H1 (cell line): ENCODE data around the gene TPRN. TPM values are rescaled to one million over a fixed set of nuclear protein-coding genes. Genes with fewer than 3 reads are reported as not detected.

ENCODE experiments used
- FOSL1 ChIP-seq: IDR thresholded peaks from 2 replicates; pipeline ENCODE4 v1.6.1; 2011; ENCODE audit warnings: mild to moderate bottlenecking, low read depth, low read length, moderate library complexity; ENCODE audit not compliant: insufficient read depth
- JUND ChIP-seq: IDR thresholded peaks from 2 replicates; pipeline ENCODE4 v1.6.1; 2011; ENCODE audit warnings: mild to moderate bottlenecking, improper control_type of control experiment, low read length
- NRF1 ChIP-seq: IDR thresholded peaks from 2 replicates; pipeline ENCODE4 v1.6.1; 2011; ENCODE audit warnings: mild to moderate bottlenecking, low read depth, low read length, improper control_type of control experiment
- POLR2AphosphoS5 ChIP-seq: IDR thresholded peaks from 2 replicates; pipeline ENCODE4 v1.6.1; 2011; ENCODE audit warnings: low read depth, low read length
- SIN3A ChIP-seq, 2 experiments: IDR thresholded peaks in 1 of 2; conservative IDR thresholded peaks in 1 of 2; 2 replicates each; pipeline ENCODE4 v1.6.1; 2011 to 2012; ENCODE audit warnings: low read length in 2 of 2, improper control_type of control experiment in 1 of 2, low read depth in 1 of 2, mild to moderate bottlenecking in 1 of 2
- SIRT6 ChIP-seq: IDR thresholded peaks from one replicate; pipeline ENCODE4 v1.7.1; 2012; ENCODE audit warnings: low read length, inconsistent platforms
- SIX5 ChIP-seq: IDR thresholded peaks from 2 replicates; pipeline ENCODE4 v1.6.1; 2011; ENCODE audit warnings: mild to moderate bottlenecking, low read depth, low read length
- SP2 ChIP-seq: IDR thresholded peaks from 2 replicates; pipeline ENCODE4 v1.6.1; 2012; ENCODE audit warnings: mild to moderate bottlenecking, low read length, inconsistent platforms
- polyA plus RNA-seq, 7 experiments: library from polyadenylated mRNA; depleted of rRNA in 3 of 7; stranded (reverse) in 5 of 7; unstranded in 2 of 7; fragments of >200 nt in 5 of 7; fragments of 200-250 nt in 2 of 7; gene quantifications; 1 replicate in 5 of 7; 2 replicates in 1 of 7; 4 replicates in 1 of 7; pipeline versions ENCODE4 v1.2.1 to v1.2.3, GENCODE V29; 2011 to 2013; ENCODE audit warnings: missing spikeins in 2 of 7, mixed read lengths in 2 of 7
- total RNA-seq: library from RNA; stranded (reverse); fragmentation: NEBNext Ultra II Directional; extraction: Animal tissue kit (Norgen Biotek cat#: 25700); gene quantifications from 2 replicates; pipeline ENCODE4 v1.2.1, GENCODE V29; 2021
- TF ChIP-seq, protein P1 (sequence below), 3 experiments: IDR thresholded peaks; 1 replicate in 2 of 3; 2 replicates in 1 of 3; pipeline versions ENCODE4 v1.5.1 to v1.6.1; 2011; ENCODE audit warnings: low read length in 3 of 3, mild to moderate bottlenecking in 3 of 3, inconsistent platforms in 2 of 3, low read depth in 1 of 3, moderate library complexity in 1 of 3; ENCODE audit not compliant: insufficient read depth in 1 of 3; ENCODE audit errors: control extremely low read depth in 1 of 3
- TF ChIP-seq, protein P2 (sequence below): IDR thresholded peaks from 2 replicates; pipeline ENCODE4 v1.6.1; 2012; ENCODE audit warnings: low read length, inconsistent platforms

Gene TPRN
- total and polyA plus RNA-seq, 2 of the 8 experiments (the other 6 are each of a cell fraction or from before 2014, with no cell fraction given) = 9.7 to 23.2 TPM

DNA sequence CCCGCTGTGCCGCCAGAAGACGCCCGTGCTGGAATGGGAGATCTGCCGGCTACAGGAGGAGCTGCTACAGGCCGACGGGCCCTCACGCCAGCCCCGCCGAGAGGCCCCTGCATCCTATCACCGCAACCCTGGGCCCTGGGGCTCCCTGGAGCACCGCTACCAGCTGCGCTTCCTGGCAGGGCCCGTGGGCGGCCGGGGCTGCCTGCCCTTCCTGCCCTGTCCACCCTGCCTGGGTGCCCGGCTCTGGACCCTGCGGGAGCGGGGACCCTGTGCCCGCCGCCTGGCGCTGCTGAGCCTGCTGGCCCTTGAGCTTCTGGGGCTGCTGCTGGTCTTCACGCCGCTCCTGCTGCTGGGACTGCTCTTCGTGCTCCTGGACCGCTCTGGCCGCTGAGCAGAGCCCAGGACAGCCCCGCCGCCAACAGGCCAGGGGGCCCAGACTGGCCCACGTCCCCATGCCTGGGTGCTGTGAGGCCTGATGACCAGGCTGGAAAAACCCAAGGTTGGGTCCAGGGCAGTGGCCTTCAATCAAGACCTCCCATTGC, 17.7 kb upstream of the TPRN start (continued):
- TF ChIP-seq, protein P1, sequence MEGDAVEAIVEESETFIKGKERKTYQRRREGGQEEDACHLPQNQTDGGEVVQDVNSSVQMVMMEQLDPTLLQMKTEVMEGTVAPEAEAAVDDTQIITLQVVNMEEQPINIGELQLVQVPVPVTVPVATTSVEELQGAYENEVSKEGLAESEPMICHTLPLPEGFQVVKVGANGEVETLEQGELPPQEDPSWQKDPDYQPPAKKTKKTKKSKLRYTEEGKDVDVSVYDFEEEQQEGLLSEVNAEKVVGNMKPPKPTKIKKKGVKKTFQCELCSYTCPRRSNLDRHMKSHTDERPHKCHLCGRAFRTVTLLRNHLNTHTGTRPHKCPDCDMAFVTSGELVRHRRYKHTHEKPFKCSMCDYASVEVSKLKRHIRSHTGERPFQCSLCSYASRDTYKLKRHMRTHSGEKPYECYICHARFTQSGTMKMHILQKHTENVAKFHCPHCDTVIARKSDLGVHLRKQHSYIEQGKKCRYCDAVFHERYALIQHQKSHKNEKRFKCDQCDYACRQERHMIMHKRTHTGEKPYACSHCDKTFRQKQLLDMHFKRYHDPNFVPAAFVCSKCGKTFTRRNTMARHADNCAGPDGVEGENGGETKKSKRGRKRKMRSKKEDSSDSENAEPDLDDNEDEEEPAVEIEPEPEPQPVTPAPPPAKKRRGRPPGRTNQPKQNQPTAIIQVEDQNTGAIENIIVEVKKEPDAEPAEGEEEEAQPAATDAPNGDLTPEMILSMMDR (IDR thresholded peaks at IDR 0.05; ENCODE audit: control extremely low read depth in 1 of 3, insufficient read depth in 1 of 3, low read depth in 1 of 3, low read length in 3 of 3) = no peak
- TF ChIP-seq FOSL1 = no peak
- no peak for TF ChIP-seq JUND
- no peak for TF ChIP-seq SP2
- TF ChIP-seq SIX5 = no peak
- no peak for TF ChIP-seq SIN3A (conservative IDR thresholded peaks at IDR 0.05 in 1 of 2, IDR thresholded peaks at IDR 0.05 in 1 of 2; ENCODE audit: low read depth in 1 of 2, low read length in 2 of 2)
- TF ChIP-seq, protein P2, sequence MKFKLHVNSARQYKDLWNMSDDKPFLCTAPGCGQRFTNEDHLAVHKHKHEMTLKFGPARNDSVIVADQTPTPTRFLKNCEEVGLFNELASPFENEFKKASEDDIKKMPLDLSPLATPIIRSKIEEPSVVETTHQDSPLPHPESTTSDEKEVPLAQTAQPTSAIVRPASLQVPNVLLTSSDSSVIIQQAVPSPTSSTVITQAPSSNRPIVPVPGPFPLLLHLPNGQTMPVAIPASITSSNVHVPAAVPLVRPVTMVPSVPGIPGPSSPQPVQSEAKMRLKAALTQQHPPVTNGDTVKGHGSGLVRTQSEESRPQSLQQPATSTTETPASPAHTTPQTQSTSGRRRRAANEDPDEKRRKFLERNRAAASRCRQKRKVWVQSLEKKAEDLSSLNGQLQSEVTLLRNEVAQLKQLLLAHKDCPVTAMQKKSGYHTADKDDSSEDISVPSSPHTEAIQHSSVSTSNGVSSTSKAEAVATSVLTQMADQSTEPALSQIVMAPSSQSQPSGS = no peak
- no peak for TF ChIP-seq SIRT6
- no peak for TF ChIP-seq POLR2AphosphoS5
- no peak for TF ChIP-seq NRF1
